Measurements from ENCODE around the gene MYO18B.
"Not testable (repeated sequence)": the region's sequence is repeated elsewhere in the genome, so short reads cannot be mapped to it uniquely, and the experiment has no call there.

The MYO18B gene

GRCh38 chr22:25942856-25943411 is 200.9 kb downstream of the MYO18B start:
- DNase-seq (ENCODE audit: low read depth): no peak

- DNase-seq (ENCODE audit: low read depth): no peak
These were observed 208.1 kb downstream of the MYO18B start for GRCh38 chr22:25950111-25950510.

- DNase-seq (ENCODE audit: low read depth): no peak
These were observed 211.3 kb downstream of the MYO18B start for GRCh38 chr22:25953276-25953675.

GRCh38 chr22:25953919-25954318 is 211.9 kb downstream of the MYO18B start:
- DNase-seq (ENCODE audit: low read depth): no peak

GRCh38 chr22:25955323-25955722 is 213.3 kb downstream of the MYO18B start:
- DNase-seq (ENCODE audit: low read depth): no peak

GRCh38 chr22:25956801-25957200 is 214.8 kb downstream of the MYO18B start:
- DNase-seq (ENCODE audit: low read depth): no peak

- DNase-seq (ENCODE audit: low read depth): no peak
These were observed 218.1 kb downstream of the MYO18B start for GRCh38 chr22:25959818-25960774.

GRCh38 chr22:25961699-25962098 is 219.7 kb downstream of the MYO18B start:
- DNase-seq (ENCODE audit: low read depth): no peak

- DNase-seq (ENCODE audit: low read depth): no peak
These were observed 220.7 kb downstream of the MYO18B start for GRCh38 chr22:25962711-25963110.

- no peak for DNase-seq (ENCODE audit: low read depth)
These were observed 223.2 kb downstream of the MYO18B start for GRCh38 chr22:25964961-25965730.

GRCh38 chr22:25966448-25966913 is 224.5 kb downstream of the MYO18B start:
- DNase-seq (ENCODE audit: low read depth): no peak

GRCh38 chr22:25969286-25969685 is 227.3 kb downstream of the MYO18B start:
- DNase-seq (ENCODE audit: low read depth): no peak

GRCh38 chr22:25969901-25970300 is 227.9 kb downstream of the MYO18B start:
- no peak for DNase-seq (ENCODE audit: low read depth)

GRCh38 chr22:25970374-25970911 is 228.5 kb downstream of the MYO18B start:
- DNase-seq (ENCODE audit: low read depth): no peak

- DNase-seq (ENCODE audit: low read depth): no peak
These were observed 229.2 kb downstream of the MYO18B start for GRCh38 chr22:25970999-25971811.

GRCh38 chr22:25972397-25972796 is 230.4 kb downstream of the MYO18B start:
- no peak for DNase-seq (ENCODE audit: low read depth)

- no peak for DNase-seq (ENCODE audit: low read depth)
These were observed 234.4 kb downstream of the MYO18B start for GRCh38 chr22:25976356-25976755.

GRCh38 chr22:25979968-25980367 is 238.0 kb downstream of the MYO18B start:
- DNase-seq (ENCODE audit: low read depth): no peak

GRCh38 chr22:25984911-25985310 is 242.9 kb downstream of the MYO18B start:
- DNase-seq (ENCODE audit: low read depth): not testable (repeated sequence)

- DNase-seq (ENCODE audit: low read depth): no peak
These were observed 246.0 kb downstream of the MYO18B start for GRCh38 chr22:25987948-25988347.

- no peak for DNase-seq (ENCODE audit: low read depth)
These were observed 249.0 kb downstream of the MYO18B start for GRCh38 chr22:25990940-25991339.

All from fibroblast of gingiva (primary cell).